ENCODE measurements around the gene FOSB. TPM values are rescaled to one million over a fixed set of nuclear protein-coding genes. Genes with fewer than 3 reads are reported as not detected.

Gene FOSB
- total RNA-seq, 6 donors from 2014 or later, result 8.8 to 152 (median 94.9) TPM; not detected in 1

DNA sequence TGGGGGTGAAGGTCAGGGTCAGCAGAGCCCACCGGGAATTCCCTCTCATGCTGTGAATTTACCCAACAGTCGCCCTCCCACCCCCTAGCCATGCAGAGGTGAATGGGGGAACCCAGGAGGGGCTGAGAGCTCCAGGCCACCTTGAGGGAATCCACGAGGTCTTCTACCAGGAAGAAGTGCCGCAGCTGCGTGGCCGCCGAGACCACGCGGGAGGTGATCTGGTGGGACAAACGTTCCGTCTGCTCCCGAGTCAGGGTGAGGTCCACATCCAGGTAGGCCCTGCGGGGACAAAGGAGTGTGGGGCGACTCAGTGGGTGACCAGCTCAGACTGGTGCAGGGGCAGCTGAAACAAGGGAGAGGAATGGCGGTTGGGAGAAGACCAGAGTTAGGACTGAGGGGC lies 20.9 kb downstream of the FOSB start:
- Histone ChIP-seq H3K9me3 (no peaks in the 10 kb centered on the region), H3K27me3 (no peaks in the 10 kb centered on the region), H3K36me3 (no peaks in the 10 kb centered on the region), H3K4me3 (no peak overlapping the region), H3K4me1 (peaks cover 9 to 24% (median 21%) of the 10 kb centered on the region in 4 donors), H3K27ac (no peak overlapping the region)
- TF ChIP-seq, protein P1, sequence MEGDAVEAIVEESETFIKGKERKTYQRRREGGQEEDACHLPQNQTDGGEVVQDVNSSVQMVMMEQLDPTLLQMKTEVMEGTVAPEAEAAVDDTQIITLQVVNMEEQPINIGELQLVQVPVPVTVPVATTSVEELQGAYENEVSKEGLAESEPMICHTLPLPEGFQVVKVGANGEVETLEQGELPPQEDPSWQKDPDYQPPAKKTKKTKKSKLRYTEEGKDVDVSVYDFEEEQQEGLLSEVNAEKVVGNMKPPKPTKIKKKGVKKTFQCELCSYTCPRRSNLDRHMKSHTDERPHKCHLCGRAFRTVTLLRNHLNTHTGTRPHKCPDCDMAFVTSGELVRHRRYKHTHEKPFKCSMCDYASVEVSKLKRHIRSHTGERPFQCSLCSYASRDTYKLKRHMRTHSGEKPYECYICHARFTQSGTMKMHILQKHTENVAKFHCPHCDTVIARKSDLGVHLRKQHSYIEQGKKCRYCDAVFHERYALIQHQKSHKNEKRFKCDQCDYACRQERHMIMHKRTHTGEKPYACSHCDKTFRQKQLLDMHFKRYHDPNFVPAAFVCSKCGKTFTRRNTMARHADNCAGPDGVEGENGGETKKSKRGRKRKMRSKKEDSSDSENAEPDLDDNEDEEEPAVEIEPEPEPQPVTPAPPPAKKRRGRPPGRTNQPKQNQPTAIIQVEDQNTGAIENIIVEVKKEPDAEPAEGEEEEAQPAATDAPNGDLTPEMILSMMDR (IDR thresholded peaks at IDR 0.05), result no peak
- TF ChIP-seq EP300 (IDR thresholded peaks at IDR 0.05), result no peak
- no peak for TF ChIP-seq POLR2AphosphoS5 (IDR thresholded peaks at IDR 0.05)
- no peak for TF ChIP-seq POLR2A (IDR thresholded peaks at IDR 0.05)
- ATAC-seq (ENCODE audit: low FRiP score in 2 of 2) (no peak), DNase-seq (peak in 1 of 2 donors; percentile 65)
- WGBS, 2 donors, result 89 to 92% methylated on average over 12 to 15 of the region's 15 CpGs

DNA sequence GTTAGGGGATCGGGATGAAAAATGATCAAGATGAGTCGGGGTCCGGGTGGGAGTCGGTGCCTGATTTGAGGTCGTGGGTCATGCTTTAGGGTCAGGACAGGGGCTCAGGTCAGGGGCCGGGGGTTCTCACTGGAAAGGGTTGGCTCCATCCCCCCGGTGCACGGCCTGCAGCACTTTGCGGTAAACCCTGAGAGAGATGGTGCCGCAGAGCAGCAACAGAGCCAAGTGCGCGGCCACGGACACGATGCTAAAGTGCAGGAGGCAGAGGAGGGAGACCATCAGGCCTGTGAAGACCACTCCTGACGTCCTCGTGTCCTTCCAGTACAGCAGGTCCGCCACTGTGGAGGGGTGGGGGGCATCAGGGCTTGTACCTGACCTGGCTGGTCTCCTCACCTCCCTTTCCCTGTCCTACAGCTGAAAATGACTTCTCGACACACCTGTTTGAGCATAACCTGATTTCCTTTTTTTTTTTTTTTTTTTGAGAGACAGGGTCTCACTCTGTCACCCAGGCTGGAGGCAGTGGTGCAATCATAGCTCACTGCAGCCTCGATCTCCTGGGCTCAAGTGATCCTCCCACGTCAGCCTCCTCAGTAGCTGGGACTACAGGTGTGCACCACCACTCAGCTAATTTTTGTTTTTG lies 21.5 kb downstream of the FOSB start:
- ATAC-seq (ENCODE audit: low FRiP score in 2 of 2) (no peak), DNase-seq (peak in 1 of 2 donors; percentile 66)
- WGBS, 2 donors, result 89 to 93% methylated on average over 20 of the region's 20 CpGs
- no peaks in the 10 kb centered on the region for H3K36me3 ChIP-seq
- TF ChIP-seq EP300 (IDR thresholded peaks at IDR 0.05) (no peak), POLR2A (IDR thresholded peaks at IDR 0.05) (no peak), POLR2AphosphoS5 (IDR thresholded peaks at IDR 0.05) (no peak)
- TF ChIP-seq, protein P1 (IDR thresholded peaks at IDR 0.05), result no peak
- H3K9me3 ChIP-seq, result no peaks in the 10 kb centered on the region
- no peak overlapping the region for H3K4me3 ChIP-seq
- H3K4me1 ChIP-seq, result peaks cover 9 to 25% (median 22%) of the 10 kb centered on the region in 4 donors
- H3K27ac ChIP-seq, result no peak overlapping the region
- no peaks in the 10 kb centered on the region for H3K27me3 ChIP-seq

DNA sequence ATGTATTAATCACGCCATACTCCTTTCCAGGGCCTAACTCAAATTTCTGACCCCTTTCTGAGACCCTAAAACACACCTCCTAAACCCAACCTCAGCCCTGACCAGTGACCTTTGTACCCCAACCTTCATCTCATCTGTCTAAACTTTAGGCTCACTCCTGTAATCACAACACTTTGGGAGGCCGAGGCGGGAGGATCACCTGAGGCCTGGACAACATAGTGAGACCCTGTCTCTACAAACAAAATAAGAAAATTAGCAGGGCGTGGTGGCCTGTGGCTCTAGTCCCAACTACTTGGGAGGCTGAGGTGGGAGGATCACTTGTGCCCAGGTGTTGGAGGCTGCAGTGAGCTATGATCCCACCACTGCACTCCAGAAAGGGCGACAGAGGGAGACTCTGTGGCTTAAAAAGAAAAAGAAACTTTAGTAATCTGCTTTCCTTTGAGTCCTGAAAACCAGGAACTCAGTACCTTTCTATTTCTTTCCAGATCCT lies 24.4 kb downstream of the FOSB start:
- no peak for TF ChIP-seq EP300 (IDR thresholded peaks at IDR 0.05)
- TF ChIP-seq POLR2A (IDR thresholded peaks at IDR 0.05), result no peak
- TF ChIP-seq, protein P1 (IDR thresholded peaks at IDR 0.05), result no peak
- no peak for TF ChIP-seq POLR2AphosphoS5 (IDR thresholded peaks at IDR 0.05)
- Histone ChIP-seq H3K4me3 (peak overlapping the region in 3 of 4 donors; percentile 50 to 65 (median 56)), H3K36me3 (no peaks in the 10 kb centered on the region), H3K27me3 (peaks cover 0 to 6% (median 0%) of the 10 kb centered on the region in 4 donors), H3K27ac (no peak overlapping the region), H3K9me3 (no peaks in the 10 kb centered on the region), H3K4me1 (peaks cover 20 to 29% (median 25%) of the 10 kb centered on the region in 4 donors)
- ATAC-seq (ENCODE audit: low FRiP score in 2 of 2) (no peak), DNase-seq (no peak)
- WGBS, 2 donors, result 93 to 98% methylated on average over 5 of the region's 5 CpGs

DNA sequence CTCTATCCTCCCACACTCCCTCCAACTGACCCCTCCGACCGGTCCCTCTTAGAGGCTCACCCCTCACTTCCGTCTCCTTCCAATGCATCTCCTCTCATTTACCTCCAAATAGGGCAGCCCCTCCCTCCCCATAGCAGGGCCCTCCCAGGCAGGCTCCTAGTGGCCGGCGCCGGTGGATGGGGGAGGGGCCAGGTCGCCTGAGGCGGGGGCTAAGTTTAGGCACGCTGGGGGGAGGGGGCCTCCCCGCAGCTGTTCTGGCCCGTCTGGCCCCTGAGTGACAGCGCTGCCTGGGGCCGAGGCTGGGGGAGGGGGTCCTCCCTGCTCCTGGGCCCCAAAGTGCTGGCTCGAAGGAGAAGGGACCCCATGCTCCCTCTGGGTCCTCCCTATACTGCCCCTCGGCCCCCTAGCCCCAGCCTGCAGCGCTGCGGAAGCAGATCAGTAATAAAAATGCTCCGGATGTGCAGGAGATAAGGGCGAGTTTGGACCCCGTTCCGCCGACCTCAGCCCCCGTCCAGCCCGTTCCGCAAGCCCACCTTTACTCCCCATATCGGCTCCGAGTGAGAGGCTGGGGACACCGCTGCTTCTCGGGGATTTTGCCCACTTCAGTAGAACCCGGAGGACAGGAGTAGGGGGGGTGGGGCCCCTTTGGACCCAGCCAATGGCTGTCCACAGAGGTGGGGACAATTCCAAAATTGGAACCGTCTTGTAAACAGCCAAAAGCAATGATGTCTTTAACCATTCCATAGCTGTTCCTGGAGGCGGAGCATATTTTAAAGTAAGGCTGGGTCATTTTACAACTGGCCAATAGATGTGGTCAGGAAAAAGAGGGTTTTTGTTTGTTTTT lies 25.1 kb downstream of the FOSB start:
- TF ChIP-seq POLR2AphosphoS5 (IDR thresholded peaks at IDR 0.05), result no peak
- TF ChIP-seq, protein P1 (IDR thresholded peaks at IDR 0.05), result no peak
- no peak for TF ChIP-seq POLR2A (IDR thresholded peaks at IDR 0.05)
- no peak for TF ChIP-seq EP300 (IDR thresholded peaks at IDR 0.05)
- H3K4me3 ChIP-seq, result peak overlapping the region; percentile 29 to 65 (median 53)
- ATAC-seq (ENCODE audit: low FRiP score in 2 of 2), result peak; percentile 23 to 46
- H3K27me3 ChIP-seq, result peaks cover 0 to 6% (median 0%) of the 10 kb centered on the region in 4 donors
- peaks cover 26 to 36% (median 31%) of the 10 kb centered on the region in 4 donors for H3K4me1 ChIP-seq
- peak overlapping the region in 3 of 4 donors; percentile 14 to 67 (median 58) for H3K27ac ChIP-seq
- DNase-seq, result peak; percentile 77 to 82
- WGBS, 2 donors, result 14 to 31% methylated on average over 20 to 28 of the region's 32 CpGs
- no peaks in the 10 kb centered on the region for H3K36me3 ChIP-seq
- no peaks in the 10 kb centered on the region for H3K9me3 ChIP-seq
